GM11168 (cell line): ENCODE data around the gene KTI12.
"Not testable (repeated sequence)": the region's sequence is repeated elsewhere in the genome, so short reads cannot be mapped to it uniquely, and the experiment has no call there.

Source experiments
- in situ Hi-C: fragments of 300-500 bp; cut with MboI; formaldehyde crosslinking; loops from one replicate; pipeline ENCODE4 v1.12.0; 2022; ENCODE audit warnings: low sequenced_read_pairs; ENCODE audit not compliant: unreplicated experiment

KTI12 gene

GRCh38 chr1:52041551-52042185 is 8.1 kb upstream of the KTI12 start:
- in situ Hi-C loops: no loop called here

GRCh38 chr1:52037909-52038308 is 4.3 kb upstream of the KTI12 start:
- in situ Hi-C loops: no loop called here

GRCh38 chr1:52037402-52037814 is 3.8 kb upstream of the KTI12 start:
- in situ Hi-C loops: no loop called here

GRCh38 chr1:52034050-52034384 is 407 bp upstream of the KTI12 start:
- in situ Hi-C loops: no loop called here

GRCh38 chr1:52032785-52033131 is 852 bp downstream of the KTI12 start:
- in situ Hi-C loops: no loop called here

GRCh38 chr1:52032124-52032784 is 1.4 kb downstream of the KTI12 start:
- in situ Hi-C loops: no loop called here

- in situ Hi-C loops: not testable (repeated sequence)
Observed at GRCh38 chr1:52028839-52029238, 4.8 kb downstream of the KTI12 start.

GRCh38 chr1:52028328-52028727 is 5.3 kb downstream of the KTI12 start:
- in situ Hi-C loops: no loop called here

GRCh38 chr1:52026278-52026677 is 7.3 kb downstream of the KTI12 start:
- in situ Hi-C loops: no loop called here

- in situ Hi-C loops: no loop called here
Observed at GRCh38 chr1:52022133-52022532, 11.5 kb downstream of the KTI12 start.

GRCh38 chr1:52008071-52008809 is 25.4 kb downstream of the KTI12 start:
- in situ Hi-C loops: loop anchor here (5.0 kb wide), 1 partner anchor 101 kb away; no protein-coding TSS in a partner anchor

- in situ Hi-C loops: loop anchor here (5.0 kb wide), 1 partner anchor 100 kb away; no protein-coding TSS in a partner anchor
Observed at GRCh38 chr1:52007215-52008002, 26.2 kb downstream of the KTI12 start.

GRCh38 chr1:52006081-52006553 is 27.5 kb downstream of the KTI12 start:
- in situ Hi-C loops: loop anchor here (5.0 kb wide), 1 partner anchor 99 kb away; no protein-coding TSS in a partner anchor

GRCh38 chr1:52005548-52005947 is 28.1 kb downstream of the KTI12 start:
- in situ Hi-C loops: loop anchor here (5.0 kb wide), 1 partner anchor 98 kb away; no protein-coding TSS in a partner anchor

GRCh38 chr1:52003877-52004276 is 29.7 kb downstream of the KTI12 start:
- in situ Hi-C loops: no loop called here

- in situ Hi-C loops: no loop called here
Observed at GRCh38 chr1:52002038-52002917, 31.3 kb downstream of the KTI12 start.

- in situ Hi-C loops: no loop called here
Observed at GRCh38 chr1:51998701-51999100, 34.9 kb downstream of the KTI12 start.

GRCh38 chr1:51997974-51998382 is 35.6 kb downstream of the KTI12 start:
- in situ Hi-C loops: no loop called here

GRCh38 chr1:51990478-51990965 is 43.1 kb downstream of the KTI12 start, which contains the start of gene RAB3B:
Gene RAB3B (minus strand): TSS chr1:51990700. CDS start chr1:51977117, 13,583 bp downstream.
- in situ Hi-C loops: loop anchor here (5.0 kb wide), 1 partner anchor 33 kb away; no protein-coding TSS in a partner anchor
